ENCODE data around the gene TSPEAR.
"Not testable (repeated sequence)": the region's sequence is repeated elsewhere in the genome, so short reads cannot be mapped to it uniquely, and the experiment has no call there.

TSPEAR gene

DNA sequence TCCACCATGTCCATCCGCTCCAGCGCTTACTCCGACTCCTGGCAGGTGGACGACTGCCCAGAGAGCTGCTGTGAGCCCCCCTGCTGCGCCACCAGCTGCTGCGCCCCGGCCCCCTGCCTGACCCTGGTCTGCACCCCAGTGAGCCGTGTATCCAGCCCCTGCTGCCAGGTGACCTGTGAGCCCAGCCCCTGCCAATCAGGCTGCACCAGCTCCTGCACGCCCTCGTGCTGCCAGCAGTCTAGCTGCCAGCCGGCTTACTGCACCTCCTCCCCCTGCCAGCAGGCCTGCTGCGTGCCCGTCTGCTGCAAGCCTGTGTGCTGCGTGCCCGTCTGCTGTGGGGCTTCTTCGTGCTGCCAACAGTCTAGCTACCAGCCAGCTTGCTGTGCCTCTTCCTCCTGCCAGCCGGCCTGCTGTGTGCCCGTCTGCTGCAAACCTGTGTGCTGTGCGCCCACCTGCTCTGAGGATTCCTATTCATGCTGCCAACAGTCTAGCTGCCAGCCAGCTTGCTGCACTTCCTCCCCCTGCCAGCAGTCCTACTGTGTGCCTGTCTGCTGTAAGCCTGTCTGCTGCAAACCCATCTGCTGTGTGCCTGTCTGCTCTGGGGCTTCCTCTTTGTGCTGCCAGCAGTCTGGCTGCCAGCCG is 84.1 kb downstream of the TSPEAR start:
- not testable (repeated sequence) for DNase-seq (ENCODE audit: low read depth)

DNA sequence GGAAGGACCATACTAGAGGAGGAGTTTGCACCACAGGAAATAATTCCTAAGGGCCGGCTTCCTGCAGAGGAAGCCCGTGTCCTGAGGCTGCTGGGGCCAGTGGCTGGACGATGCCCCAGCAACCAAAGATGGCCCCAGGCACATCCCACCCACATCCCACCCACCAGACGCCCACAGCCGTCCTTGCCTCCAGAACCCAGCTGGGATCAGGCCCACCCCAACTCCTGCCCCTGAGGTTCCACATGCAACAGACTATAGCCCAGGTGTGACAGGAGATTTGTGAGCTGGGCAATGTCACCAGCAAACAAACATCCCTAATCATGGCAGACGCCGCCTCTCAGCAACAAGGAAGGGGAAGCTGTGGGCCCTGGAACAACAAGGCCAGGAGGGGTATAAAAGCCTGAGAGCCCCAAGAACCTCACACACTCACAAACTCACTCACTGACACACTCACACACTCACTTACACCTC is 84.7 kb downstream of the TSPEAR start, which contains the start of gene KRTAP10-9:
Gene KRTAP10-9, plus strand, starts transcription at position 421 of the 471 bp plus-strand sequence. CDS start 79 bp downstream, outside the sequence.
- no peak for DNase-seq (ENCODE audit: low read depth)

DNA sequence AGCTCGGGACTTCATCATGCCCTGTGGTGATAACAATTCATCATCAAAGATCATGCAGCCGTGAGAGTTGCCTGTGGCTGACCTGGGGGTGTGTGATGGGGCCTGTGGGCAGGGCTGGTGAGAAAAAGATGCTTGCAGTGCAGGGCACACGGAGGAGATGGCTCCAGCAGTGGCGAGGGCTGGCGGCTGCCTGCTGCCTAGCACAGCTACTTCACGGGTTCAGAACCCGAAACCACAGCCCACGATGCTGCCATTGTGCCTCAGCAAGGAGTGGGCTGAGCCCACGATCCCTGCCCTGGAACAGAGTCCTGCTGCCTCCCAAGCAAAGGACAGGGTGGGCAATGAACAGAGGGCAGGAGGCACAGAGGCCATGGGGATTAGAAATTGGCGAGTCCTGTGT is 85.1 kb downstream of the TSPEAR start:
- DNase-seq (ENCODE audit: low read depth): no peak

DNA sequence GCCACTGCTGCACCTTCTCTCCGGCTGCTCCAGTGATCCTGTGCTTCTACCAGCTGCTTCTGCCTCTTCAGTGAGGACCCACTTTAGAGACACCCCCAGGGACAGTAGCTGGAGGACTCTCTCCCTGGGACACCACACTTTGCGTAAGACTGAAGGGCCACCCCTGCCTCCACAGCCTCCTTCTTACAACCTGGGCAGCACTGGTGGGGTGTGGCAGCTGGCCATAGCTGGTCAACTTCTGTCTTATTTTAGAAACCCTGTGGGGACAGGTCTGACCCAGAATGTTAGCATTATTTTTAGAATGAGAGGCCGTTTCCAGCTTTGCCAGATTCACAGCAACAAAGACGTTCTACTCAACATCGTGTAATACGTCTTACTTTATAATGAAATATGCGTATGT is 85.6 kb downstream of the TSPEAR start:
- no peak for DNase-seq (ENCODE audit: low read depth)

DNA sequence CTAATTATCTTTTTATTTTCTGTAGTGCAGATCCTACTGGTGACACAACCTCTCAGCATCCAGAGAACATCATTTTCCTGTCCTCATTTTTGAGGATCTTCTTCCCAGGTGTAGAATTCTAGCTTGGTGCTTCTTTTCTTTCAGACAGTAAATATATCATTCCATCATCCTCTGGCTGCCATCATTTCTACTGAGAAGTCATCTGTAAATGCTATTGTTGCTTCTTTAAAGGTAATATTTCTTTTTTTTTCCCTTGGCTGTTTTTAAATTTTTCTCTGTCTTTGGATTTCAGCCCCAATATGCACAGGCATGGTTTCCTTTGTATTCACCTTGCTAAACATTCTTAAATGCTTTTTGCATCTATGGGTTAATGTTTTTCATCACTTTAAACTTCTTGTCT is 87.8 kb downstream of the TSPEAR start:
- no peak for DNase-seq (ENCODE audit: low read depth)

DNA sequence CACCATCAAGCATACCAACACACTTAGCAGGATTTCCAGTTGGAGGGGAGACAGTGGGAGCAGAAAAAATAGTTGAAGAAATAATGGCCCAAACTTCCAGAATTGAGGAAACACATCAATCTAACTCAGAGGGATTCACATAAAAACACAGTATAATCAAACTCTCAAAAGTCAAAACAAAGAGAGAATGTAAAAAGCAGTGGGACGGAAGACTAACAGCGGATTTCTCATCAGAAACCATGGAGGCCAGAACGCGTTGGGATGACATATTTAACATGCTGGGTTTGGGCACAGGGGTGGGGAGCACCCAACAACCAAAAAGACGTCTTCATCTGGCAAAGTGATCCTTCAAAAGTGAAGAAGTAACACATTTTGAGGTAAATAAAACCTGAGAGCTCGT is 91.5 kb downstream of the TSPEAR start:
- no peak for DNase-seq (ENCODE audit: low read depth)

DNA sequence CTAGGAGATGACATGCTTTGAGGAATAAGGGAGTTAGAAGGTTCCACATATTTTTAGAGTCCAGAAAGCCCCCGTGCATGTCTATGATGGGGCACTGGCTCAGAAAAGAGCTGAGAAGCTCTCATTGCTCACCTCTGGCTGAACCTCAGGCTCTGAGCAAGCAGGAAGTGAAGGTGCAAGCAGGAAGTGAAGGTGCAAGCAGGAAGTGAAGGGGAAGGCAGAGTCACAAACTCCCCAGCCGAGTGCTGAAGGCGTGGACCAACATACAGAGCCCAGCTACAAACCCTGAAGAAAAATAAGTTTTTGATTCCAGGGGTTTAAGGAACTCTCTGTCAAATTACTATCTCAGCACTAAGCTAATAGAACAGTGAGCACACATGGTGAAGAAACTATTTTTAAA is 92.5 kb downstream of the TSPEAR start:
- peak; percentile 22 for DNase-seq (ENCODE audit: low read depth)

DNA sequence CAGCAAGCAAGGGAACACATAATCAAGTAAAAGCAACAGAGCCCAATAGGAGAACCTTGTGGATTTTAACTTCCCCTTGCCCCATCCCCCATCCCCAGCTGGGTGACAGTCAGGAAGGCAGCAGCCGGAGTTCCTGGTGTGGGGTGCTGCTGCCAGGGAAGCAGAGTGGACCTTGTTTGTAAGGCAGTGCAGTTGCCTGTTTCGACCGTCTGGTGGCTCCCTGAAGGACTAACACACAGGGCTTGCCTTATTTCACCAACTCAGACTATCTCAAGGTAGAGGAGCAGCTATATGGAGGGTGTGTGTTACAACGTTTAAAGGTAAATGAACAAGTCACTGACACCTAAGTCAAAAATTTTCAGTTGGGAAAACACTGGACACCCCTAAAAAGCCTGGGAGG is 92.9 kb downstream of the TSPEAR start:
- DNase-seq (ENCODE audit: low read depth): no peak

DNA sequence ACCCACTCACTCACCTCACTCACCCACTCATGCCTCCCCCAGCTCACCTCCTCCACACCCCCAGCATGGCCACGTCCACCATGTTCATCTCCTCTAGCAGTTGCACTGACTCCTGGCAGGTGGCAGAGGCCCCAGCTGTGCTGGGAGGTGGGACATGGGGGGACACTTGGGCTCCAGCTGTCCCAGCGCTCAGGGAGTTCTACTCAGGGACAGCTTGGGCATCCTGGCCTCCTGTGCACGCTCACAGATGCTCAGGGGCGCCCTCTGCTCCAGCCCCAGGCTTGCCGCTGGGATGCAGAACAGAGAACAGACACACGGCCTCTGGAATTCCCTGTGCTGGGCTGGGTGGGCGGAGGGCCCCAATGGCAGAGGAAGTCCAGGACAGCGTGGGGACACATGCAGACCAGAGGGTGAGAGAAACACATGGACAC is 94.3 kb downstream of the TSPEAR start:
- DNase-seq (ENCODE audit: low read depth): no peak

DNA sequence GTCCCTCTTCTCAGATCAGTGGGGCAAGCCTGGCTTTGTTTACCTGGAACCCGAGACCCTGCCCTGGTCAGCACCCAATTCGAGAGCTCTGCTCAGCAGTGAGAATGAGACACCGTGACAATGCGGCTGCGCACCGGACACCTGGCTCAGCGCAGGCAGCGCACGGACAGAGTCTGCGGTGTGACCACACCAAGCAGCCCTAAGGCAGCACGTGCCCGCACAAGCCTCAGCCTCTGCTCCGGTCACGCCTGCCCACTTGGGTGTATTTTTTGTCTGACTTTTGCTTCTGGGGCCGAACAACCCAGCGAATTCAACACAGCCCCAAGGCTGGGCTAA is 94.8 kb downstream of the TSPEAR start:
- no peak for DNase-seq (ENCODE audit: low read depth)

DNA sequence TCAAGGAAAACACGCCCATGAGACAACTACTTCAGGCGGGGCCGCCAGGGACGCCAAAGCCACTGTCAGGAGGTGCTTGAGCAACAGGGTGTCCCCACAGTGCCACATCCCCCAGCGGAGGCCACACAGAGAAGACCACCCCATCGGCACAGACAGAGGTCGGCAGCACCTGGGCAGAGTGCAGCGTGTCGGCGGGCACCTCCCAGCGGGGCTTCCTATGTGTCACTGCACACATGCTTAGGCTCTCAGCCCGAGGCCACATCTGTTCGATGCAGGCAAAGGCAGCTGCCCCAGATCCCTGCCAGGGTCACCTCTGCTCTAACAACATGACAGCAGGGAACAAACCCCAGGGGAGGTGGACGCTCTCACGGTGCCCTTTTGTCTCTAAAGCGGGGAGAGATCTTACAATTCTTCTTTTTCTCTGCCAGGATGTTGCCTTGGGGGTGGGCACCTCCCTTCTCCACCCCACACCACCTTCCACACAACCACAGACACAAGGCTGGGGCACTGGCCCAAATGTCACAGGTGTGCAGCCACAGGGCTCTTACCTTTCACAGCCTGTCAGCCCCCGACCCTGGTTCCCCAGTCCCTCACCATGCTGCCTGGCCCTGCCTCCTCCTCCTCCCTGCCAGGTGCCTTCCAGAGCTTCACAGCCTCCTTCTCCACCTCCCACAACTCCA is 95.3 kb downstream of the TSPEAR start:
- DNase-seq (ENCODE audit: low read depth): no peak

DNA sequence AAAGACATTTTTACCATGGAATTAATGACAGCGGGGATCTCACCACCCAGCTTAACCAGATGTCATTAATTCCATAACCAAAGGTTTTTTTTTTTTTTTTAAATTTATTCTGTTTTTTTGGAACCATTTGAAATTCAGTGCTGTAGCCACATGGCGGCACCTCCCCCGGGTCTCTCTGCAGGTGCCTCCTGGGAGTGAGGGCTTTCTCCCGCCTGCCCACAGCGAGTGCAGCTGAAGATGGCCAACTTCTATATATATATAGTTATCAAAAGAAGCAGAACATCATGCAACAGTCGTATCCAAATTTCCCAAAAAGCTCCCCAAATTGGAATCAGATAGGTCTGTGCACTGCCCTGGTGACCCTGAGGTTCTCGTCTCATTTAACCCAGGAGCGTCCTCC is 95.9 kb downstream of the TSPEAR start:
- DNase-seq (ENCODE audit: low read depth): no peak

DNA sequence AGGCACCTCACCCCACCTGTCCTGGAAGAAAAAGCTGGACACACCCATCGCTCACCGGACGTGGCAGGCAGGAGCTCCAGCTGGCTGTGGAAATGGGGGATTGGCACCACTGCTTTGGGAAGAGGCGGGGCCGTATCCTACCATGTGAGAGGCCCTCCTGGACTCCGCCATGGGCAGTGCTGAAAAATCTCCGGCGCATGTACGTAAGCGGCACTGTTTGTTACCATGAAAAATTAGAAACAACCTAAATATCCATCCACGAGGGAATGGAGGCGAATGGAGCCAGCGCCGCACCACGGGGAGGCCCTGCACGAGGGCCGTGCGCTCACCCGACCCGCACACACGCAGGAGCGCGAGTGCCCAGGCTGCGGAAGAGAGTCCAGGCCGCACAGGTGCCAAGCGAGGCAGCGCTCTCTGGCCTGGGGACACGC is 96.4 kb downstream of the TSPEAR start:
- no peak for DNase-seq (ENCODE audit: low read depth)

DNA sequence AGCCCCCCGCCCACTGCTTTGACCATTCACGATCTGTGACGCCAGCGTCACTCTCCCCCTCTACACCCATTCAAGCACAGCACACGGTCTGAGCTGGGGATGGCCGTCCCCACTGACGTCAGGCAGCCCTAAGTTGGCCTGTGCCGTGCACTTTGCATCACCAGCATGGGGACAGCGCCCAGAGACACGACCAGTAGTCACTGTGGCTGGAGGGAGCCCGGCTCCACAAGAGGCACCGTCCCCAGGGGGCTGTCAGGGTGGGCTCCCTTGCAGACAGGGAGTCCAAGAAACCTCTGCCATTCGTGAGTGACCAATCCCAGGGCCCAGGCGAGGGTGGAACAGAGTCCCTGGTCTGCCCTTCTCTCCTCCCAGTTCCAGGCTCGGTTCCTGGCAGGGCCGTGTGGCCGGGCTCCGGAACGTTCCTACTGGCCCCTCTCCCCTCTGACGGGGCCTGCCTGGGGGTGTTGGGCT is 97.2 kb downstream of the TSPEAR start:
- no peak for DNase-seq (ENCODE audit: low read depth)

DNA sequence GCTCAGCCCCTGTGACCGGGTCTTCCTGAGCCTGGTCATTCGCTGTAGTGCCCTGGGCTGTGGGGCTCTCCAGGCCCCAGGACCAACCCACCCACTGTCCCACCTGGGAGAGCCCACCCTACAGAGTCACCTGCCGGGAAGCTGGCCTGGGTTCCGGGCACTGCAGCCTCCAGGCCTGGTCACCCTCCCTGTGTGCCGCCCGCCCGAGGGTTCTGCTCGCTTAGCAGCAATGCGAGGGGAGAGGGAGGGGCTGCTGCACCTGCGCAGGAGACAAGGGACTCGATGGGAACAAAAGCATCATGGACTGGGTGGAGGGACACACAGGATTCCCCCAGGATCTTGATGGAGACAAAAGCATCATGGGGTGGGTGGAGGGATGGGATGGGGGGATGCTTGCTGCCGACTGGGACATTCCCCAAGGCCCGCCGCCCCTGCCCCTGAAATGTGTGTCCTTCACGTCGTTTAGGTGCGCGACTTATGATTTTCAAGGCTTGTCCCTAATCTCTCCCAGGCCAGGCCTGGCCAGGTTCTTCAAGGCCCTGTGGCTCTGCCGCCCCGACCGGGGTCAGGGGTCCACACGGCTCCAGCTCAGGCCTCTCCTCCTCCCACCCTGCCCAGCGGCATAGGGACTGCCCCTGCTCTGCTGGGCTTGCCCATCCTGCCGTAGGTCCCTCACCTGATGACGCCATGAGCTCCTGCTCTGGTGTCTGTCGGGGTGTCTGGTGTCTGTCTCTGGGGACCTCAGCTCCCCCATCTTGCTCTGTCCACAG is 97.8 kb downstream of the TSPEAR start:
- DNase-seq (ENCODE audit: low read depth): no peak

DNA sequence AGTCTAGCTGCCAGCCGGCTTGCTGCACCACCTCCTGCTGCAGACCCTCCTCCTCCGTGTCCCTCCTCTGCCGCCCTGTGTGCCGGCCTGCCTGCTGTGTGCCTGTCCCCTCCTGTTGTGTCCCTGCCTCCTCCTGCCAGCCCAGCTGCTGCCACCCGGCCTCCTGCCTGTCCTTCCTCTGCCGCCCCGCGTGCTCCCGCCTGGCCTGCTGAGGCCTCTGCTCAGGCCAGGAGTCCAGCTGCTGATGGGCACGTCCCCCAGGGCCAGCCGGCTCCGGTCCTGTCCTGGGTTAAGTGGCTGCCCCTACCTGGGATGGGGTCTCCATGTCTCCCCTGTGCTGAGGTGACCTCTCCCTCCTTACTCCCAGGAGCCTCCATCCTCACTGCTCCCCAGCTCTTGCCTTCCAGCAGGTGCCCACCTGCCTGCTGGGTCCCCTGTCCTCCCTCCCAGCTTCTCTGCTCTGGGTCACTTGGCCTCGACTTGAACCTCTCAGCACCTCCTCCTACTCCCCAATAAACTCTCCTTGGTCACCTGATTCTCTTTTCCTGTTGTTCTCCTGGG is 98.6 kb downstream of the TSPEAR start:
- DNase-seq (ENCODE audit: low read depth): no peak

DNA sequence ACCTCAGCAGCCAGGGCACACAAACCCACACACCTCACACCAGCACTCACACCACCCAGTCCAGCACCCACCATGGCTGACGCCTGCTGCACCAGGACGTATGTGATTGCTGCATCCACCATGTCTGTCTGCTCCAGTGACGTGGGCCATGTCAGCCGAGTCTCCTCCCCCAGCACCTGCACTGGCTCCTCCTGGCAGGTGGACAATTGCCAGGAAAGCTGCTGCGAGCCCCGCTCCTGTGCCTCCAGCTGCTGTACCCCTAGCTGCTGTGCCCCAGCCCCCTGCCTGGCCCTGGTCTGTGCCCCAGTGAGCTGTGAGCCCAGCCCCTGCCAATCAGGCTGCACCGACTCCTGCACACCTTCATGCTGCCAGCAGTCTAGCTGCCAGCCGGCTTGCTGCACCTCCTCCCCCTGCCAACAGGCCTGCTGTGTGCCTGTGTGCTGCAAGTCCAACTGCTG is 99.3 kb downstream of the TSPEAR start, which contains the start of gene KRTAP10-8:
Gene KRTAP10-8, plus strand, starts transcription at position 51 of the 458 bp plus-strand sequence. Its CDS starts 22 bp downstream, at position 73.
- no peak for DNase-seq (ENCODE audit: low read depth)

DNA sequence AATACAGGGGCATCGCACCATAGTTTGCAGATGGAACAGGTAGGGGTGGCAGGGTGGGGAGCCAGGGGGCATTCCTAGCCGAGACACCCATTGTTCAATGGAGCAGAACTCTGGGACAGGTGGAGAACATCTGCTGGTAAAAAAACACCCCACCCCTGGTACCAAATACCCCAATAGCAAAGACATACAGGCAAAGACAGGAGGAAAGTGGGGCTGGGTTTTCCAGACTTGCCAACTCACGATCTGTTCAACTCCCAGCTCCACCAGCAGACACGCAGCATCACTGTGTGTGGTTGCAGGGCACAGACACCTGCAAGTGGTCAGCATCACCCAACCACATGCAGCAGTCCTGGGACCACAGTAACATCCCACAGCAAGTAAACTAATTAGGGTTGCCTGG is 99.8 kb downstream of the TSPEAR start:
- no peak for DNase-seq (ENCODE audit: low read depth)

DNA sequence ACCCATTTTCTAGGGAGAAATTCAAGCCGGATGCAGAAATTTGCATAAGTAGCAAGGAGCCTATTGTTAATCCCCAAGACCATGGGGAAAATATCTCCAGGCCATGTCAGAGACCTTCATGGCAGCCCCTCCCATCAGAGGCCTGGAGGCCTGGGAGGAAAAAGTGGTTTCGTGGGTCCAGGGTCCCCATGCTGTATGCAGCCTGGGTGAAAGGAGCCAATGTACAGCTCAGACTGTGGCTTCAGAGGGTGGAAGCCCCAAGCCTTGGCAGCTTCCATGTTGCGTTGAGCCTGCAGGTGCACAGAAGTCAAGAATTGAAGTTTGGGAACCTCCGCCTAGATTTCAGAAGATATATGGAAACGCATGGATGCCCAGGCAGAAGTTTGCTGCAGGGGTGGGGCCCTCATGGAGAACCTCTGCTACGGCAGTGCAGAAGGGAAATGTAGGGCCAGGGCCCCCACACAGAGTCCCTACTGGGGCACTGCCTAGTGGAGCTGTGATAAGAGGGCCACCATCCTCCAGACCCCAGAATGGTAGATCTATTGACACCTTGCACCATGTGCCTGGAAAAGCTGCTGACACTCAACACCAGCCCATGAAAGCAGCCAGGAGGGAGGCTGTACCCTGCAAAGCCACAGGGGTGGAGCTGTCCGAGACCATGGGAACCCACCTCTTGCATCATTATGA is 101.1 kb downstream of the TSPEAR start:
- not testable (repeated sequence) for DNase-seq (ENCODE audit: low read depth)

DNA sequence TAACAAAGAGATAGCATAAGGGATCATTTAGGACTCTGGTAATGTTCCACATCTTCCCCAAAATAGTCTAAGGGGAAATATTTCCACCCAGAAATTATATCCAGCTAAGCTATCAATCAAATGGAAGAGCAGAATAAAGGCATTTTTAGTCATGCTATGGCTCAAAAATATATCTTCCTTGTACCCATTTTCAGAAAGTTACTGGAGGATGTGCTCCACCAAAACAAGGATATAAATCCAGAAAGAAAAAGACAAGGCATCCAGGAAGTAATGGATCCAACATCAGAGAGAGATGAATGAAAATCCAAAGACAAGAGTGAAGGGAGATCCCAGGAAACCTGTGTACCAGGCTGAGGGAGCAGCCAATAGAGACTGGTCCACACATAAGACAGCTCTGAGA is 102.2 kb downstream of the TSPEAR start:
- no peak for DNase-seq (ENCODE audit: low read depth)

DNA sequence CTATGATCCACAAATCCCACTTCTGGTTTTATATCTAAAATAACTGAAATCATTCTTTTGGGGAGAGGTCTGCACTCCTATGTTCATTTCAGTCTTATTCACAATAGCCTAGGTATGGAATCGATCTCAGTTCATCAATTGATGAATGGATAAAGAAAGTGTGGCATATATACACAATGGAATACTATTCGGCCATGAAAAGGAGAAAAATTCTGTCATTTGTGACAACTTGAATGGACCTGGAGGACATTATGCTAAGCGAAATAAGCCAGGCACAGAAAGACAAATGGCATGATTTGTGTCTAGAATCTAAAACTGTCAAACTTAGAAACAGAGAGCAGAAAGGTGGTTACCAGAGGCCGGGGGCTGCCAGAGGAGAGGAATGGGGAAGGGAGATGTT is 104.9 kb downstream of the TSPEAR start:
- no peak for DNase-seq (ENCODE audit: low read depth)

DNA sequence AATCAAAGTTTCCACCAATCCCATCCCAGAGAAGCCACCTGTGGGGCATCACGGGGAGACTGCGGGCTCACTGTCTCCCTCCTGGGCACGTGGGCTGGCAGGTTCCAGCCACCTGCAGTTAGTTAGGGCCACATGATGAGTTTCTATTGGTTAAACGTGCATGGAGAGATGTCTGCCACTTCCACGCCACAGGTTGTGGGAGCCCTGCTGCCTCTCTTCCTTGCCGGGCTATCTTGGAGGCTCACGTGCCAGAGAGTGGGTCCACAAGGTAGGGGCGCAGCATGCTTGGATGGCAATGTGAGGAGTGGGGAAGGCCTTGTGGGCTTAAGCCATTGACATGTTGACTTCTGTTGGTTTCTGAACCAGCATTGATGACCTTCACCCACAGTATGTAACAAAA is 107.5 kb downstream of the TSPEAR start:
- DNase-seq (ENCODE audit: low read depth): no peak
